ENCODE measurements around the gene CENPP.

Gene CENPP

GRCh38 chr9:92325269-92325990 is at the start of gene CENPP, which contains the start of gene NOL8:
CENPP (plus strand) TSS chr9:92325953.
NOL8 (minus strand) TSS chr9:92325350; CDS start chr9:92324161, 1,189 bp downstream.
- H3K4me3 ChIP-seq (ENCODE audit: low read length): peak within 1 kb of the TSS; percentile 93
- peaks cover 23% of the 10 kb centered on the region for H3K36me3 ChIP-seq (ENCODE audit: control insufficient read depth, low read depth, low read length)
- peak within 1 kb of the TSS; percentile 97 for H3K27ac ChIP-seq (ENCODE audit: low read length)
- peak within 1 kb of the TSS; percentile 96 for H3K9ac ChIP-seq (ENCODE audit: low read length)
- peaks cover 9% of the 10 kb centered on the region for H3K4me1 ChIP-seq (ENCODE audit: control insufficient read depth, low read depth, low read length)
- H3K9me3 ChIP-seq (ENCODE audit: control insufficient read depth, low read depth, low read length): no peaks in the 10 kb centered on the region
- H3K27me3 ChIP-seq (ENCODE audit: control insufficient read depth, insufficient read depth, low read length): no peaks in the 10 kb centered on the region

GRCh38 chr9:92276331-92277032 is 49.3 kb upstream of the CENPP start:
- H3K27me3 ChIP-seq (ENCODE audit: control insufficient read depth, insufficient read depth, low read length): no peaks in the 10 kb centered on the region
- no peak overlapping the region for H3K27ac ChIP-seq (ENCODE audit: low read length)
- H3K4me1 ChIP-seq (ENCODE audit: control insufficient read depth, low read depth, low read length): no peaks in the 10 kb centered on the region
- H3K4me3 ChIP-seq (ENCODE audit: low read length): no peak overlapping the region
- H3K9me3 ChIP-seq (ENCODE audit: control insufficient read depth, low read depth, low read length): no peaks in the 10 kb centered on the region
- H3K9ac ChIP-seq (ENCODE audit: low read length): no peak overlapping the region
- H3K36me3 ChIP-seq (ENCODE audit: control insufficient read depth, low read depth, low read length): peaks cover 95% of the 10 kb centered on the region

GRCh38 chr9:92278110-92278509 is 47.6 kb upstream of the CENPP start:
- no peak overlapping the region for H3K9ac ChIP-seq (ENCODE audit: low read length)
- peaks cover 97% of the 10 kb centered on the region for H3K36me3 ChIP-seq (ENCODE audit: control insufficient read depth, low read depth, low read length)
- H3K27me3 ChIP-seq (ENCODE audit: control insufficient read depth, insufficient read depth, low read length): no peaks in the 10 kb centered on the region
- no peak overlapping the region for H3K27ac ChIP-seq (ENCODE audit: low read length)
- no peaks in the 10 kb centered on the region for H3K9me3 ChIP-seq (ENCODE audit: control insufficient read depth, low read depth, low read length)
- H3K4me3 ChIP-seq (ENCODE audit: low read length): no peak overlapping the region
- H3K4me1 ChIP-seq (ENCODE audit: control insufficient read depth, low read depth, low read length): no peaks in the 10 kb centered on the region

- H3K27me3 ChIP-seq (ENCODE audit: control insufficient read depth, insufficient read depth, low read length): no peaks in the 10 kb centered on the region
- peaks cover 96% of the 10 kb centered on the region for H3K36me3 ChIP-seq (ENCODE audit: control insufficient read depth, low read depth, low read length)
- H3K9me3 ChIP-seq (ENCODE audit: control insufficient read depth, low read depth, low read length): no peaks in the 10 kb centered on the region
- no peak overlapping the region for H3K27ac ChIP-seq (ENCODE audit: low read length)
- no peak overlapping the region for H3K4me3 ChIP-seq (ENCODE audit: low read length)
- no peak overlapping the region for H3K9ac ChIP-seq (ENCODE audit: low read length)
- H3K4me1 ChIP-seq (ENCODE audit: control insufficient read depth, low read depth, low read length): no peaks in the 10 kb centered on the region
Observed at GRCh38 chr9:92279302-92279701, 46.5 kb upstream of the CENPP start.

- H3K4me1 ChIP-seq (ENCODE audit: control insufficient read depth, low read depth, low read length): no peaks in the 10 kb centered on the region
- no peaks in the 10 kb centered on the region for H3K27me3 ChIP-seq (ENCODE audit: control insufficient read depth, insufficient read depth, low read length)
- no peak overlapping the region for H3K4me3 ChIP-seq (ENCODE audit: low read length)
- H3K27ac ChIP-seq (ENCODE audit: low read length): no peak overlapping the region
- H3K36me3 ChIP-seq (ENCODE audit: control insufficient read depth, low read depth, low read length): peaks cover 62% of the 10 kb centered on the region
- H3K9me3 ChIP-seq (ENCODE audit: control insufficient read depth, low read depth, low read length): no peaks in the 10 kb centered on the region
- H3K9ac ChIP-seq (ENCODE audit: low read length): no peak overlapping the region
Observed at GRCh38 chr9:92289708-92290390, 35.9 kb upstream of the CENPP start.

- Histone ChIP-seq H3K9ac (ENCODE audit: low read length) (no peak overlapping the region), H3K27ac (ENCODE audit: low read length) (no peak overlapping the region), H3K4me3 (ENCODE audit: low read length) (no peak overlapping the region), H3K27me3 (ENCODE audit: control insufficient read depth, insufficient read depth, low read length) (no peaks in the 10 kb centered on the region), H3K4me1 (ENCODE audit: control insufficient read depth, low read depth, low read length) (no peaks in the 10 kb centered on the region), H3K36me3 (ENCODE audit: control insufficient read depth, low read depth, low read length) (peaks cover 52% of the 10 kb centered on the region), H3K9me3 (ENCODE audit: control insufficient read depth, low read depth, low read length) (no peaks in the 10 kb centered on the region)
Observed at GRCh38 chr9:92290785-92291429, 34.8 kb upstream of the CENPP start.

- H3K4me1 ChIP-seq (ENCODE audit: control insufficient read depth, low read depth, low read length): no peaks in the 10 kb centered on the region
- H3K27ac ChIP-seq (ENCODE audit: low read length): no peak overlapping the region
- no peaks in the 10 kb centered on the region for H3K9me3 ChIP-seq (ENCODE audit: control insufficient read depth, low read depth, low read length)
- H3K9ac ChIP-seq (ENCODE audit: low read length): no peak overlapping the region
- H3K27me3 ChIP-seq (ENCODE audit: control insufficient read depth, insufficient read depth, low read length): no peaks in the 10 kb centered on the region
- peaks cover 45% of the 10 kb centered on the region for H3K36me3 ChIP-seq (ENCODE audit: control insufficient read depth, low read depth, low read length)
- H3K4me3 ChIP-seq (ENCODE audit: low read length): peak overlapping the region; percentile 96
Observed at GRCh38 chr9:92291577-92291976, 34.2 kb upstream of the CENPP start.

- H3K9ac ChIP-seq (ENCODE audit: low read length): peak overlapping the region; percentile 96
- peak overlapping the region; percentile 66 for H3K27ac ChIP-seq (ENCODE audit: low read length)
- H3K36me3 ChIP-seq (ENCODE audit: control insufficient read depth, low read depth, low read length): peaks cover 44% of the 10 kb centered on the region
- peak overlapping the region; percentile 96 for H3K4me3 ChIP-seq (ENCODE audit: low read length)
- H3K9me3 ChIP-seq (ENCODE audit: control insufficient read depth, low read depth, low read length): no peaks in the 10 kb centered on the region
- no peaks in the 10 kb centered on the region for H3K4me1 ChIP-seq (ENCODE audit: control insufficient read depth, low read depth, low read length)
- H3K27me3 ChIP-seq (ENCODE audit: control insufficient read depth, insufficient read depth, low read length): no peaks in the 10 kb centered on the region
Observed at GRCh38 chr9:92292338-92293074, 33.2 kb upstream of the CENPP start.

- H3K27ac ChIP-seq (ENCODE audit: low read length): peak overlapping the region; percentile 66
- peak overlapping the region; percentile 96 for H3K4me3 ChIP-seq (ENCODE audit: low read length)
- peak overlapping the region; percentile 96 for H3K9ac ChIP-seq (ENCODE audit: low read length)
- peaks cover 44% of the 10 kb centered on the region for H3K36me3 ChIP-seq (ENCODE audit: control insufficient read depth, low read depth, low read length)
- H3K4me1 ChIP-seq (ENCODE audit: control insufficient read depth, low read depth, low read length): no peaks in the 10 kb centered on the region
- H3K9me3 ChIP-seq (ENCODE audit: control insufficient read depth, low read depth, low read length): no peaks in the 10 kb centered on the region
- H3K27me3 ChIP-seq (ENCODE audit: control insufficient read depth, insufficient read depth, low read length): no peaks in the 10 kb centered on the region
Observed at GRCh38 chr9:92293075-92293354, 32.7 kb upstream of the CENPP start.

GRCh38 chr9:92293452-92294296 is 32.1 kb upstream of the CENPP start, which contains the start of gene IARS1:
IARS1 (minus strand) TSS chr9:92293697; CDS start chr9:92289419, 4,278 bp downstream.
- no peaks in the 10 kb centered on the region for H3K4me1 ChIP-seq (ENCODE audit: control insufficient read depth, low read depth, low read length)
- H3K27me3 ChIP-seq (ENCODE audit: control insufficient read depth, insufficient read depth, low read length): no peaks in the 10 kb centered on the region
- peak within 1 kb of the TSS; percentile 66 for H3K27ac ChIP-seq (ENCODE audit: low read length)
- H3K9me3 ChIP-seq (ENCODE audit: control insufficient read depth, low read depth, low read length): no peaks in the 10 kb centered on the region
- H3K36me3 ChIP-seq (ENCODE audit: control insufficient read depth, low read depth, low read length): peaks cover 43% of the 10 kb centered on the region
- H3K9ac ChIP-seq (ENCODE audit: low read length): peak within 1 kb of the TSS; percentile 96
- H3K4me3 ChIP-seq (ENCODE audit: low read length): peak within 1 kb of the TSS; percentile 96

All from iPS-18a (cell line).